Measurements from ENCODE around the gene CMC2. TPM values are rescaled to one million over a fixed set of nuclear protein-coding genes. Genes with fewer than 3 reads are reported as not detected.
A peak's percentile ranks its signal among the peaks of the same experiment; 100 is the strongest.

The CMC2 gene
- total and polyA plus RNA-seq, 2 of the 13 experiments (the other 11 are each of a cell fraction or from before 2014, with no cell fraction given), result 116 to 129 TPM

DNA sequence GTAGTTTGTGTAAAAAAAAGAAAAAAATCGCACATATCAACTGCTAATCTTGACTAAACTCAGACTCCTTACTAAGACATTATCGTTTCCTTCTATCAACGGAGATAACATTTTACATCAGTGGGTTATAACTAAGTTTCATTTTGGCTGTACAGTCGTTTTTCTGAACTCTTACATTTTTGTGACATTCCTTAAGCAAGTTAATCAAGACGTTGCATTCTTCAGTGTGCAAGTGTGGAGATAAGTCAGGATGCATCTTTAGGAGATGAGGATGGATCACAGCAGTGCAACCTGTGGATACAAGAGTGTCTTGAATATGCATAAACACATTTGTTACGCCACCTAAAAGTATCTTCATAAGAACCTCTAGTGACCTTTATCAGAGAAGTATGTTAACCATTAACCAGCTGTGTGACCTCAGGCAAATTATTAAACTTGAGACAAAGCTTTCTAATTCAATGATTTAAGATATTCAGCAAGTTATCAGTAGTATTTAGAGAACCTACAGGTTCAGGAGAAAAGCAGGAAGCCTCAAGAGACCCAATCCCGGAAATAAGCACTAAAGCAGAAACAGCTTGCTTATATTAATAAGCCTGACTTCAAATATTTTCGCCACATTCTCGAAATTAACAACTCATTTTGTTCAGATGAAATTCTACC, 9.4 kb downstream of the CMC2 start (continued):
- TF ChIP-seq, protein P1, sequence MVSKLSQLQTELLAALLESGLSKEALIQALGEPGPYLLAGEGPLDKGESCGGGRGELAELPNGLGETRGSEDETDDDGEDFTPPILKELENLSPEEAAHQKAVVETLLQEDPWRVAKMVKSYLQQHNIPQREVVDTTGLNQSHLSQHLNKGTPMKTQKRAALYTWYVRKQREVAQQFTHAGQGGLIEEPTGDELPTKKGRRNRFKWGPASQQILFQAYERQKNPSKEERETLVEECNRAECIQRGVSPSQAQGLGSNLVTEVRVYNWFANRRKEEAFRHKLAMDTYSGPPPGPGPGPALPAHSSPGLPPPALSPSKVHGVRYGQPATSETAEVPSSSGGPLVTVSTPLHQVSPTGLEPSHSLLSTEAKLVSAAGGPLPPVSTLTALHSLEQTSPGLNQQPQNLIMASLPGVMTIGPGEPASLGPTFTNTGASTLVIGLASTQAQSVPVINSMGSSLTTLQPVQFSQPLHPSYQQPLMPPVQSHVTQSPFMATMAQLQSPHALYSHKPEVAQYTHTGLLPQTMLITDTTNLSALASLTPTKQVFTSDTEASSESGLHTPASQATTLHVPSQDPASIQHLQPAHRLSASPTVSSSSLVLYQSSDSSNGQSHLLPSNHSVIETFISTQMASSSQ (IDR thresholded peaks at IDR 0.05; ENCODE audit: low read depth), result peak; percentile 96
- TF ChIP-seq, protein P1 (CRISPR knock-in tag; IDR thresholded peaks at IDR 0.05; ENCODE audit: borderline replicate concordance), result peak; percentile 95
- TF ChIP-seq ZNF335 (CRISPR knock-in tag; IDR thresholded peaks at IDR 0.05), result no peak
- TF ChIP-seq SMAD1 (CRISPR knock-in tag; IDR thresholded peaks at IDR 0.05; ENCODE audit: borderline replicate concordance, low read depth), result no peak
- TF ChIP-seq, protein P2, sequence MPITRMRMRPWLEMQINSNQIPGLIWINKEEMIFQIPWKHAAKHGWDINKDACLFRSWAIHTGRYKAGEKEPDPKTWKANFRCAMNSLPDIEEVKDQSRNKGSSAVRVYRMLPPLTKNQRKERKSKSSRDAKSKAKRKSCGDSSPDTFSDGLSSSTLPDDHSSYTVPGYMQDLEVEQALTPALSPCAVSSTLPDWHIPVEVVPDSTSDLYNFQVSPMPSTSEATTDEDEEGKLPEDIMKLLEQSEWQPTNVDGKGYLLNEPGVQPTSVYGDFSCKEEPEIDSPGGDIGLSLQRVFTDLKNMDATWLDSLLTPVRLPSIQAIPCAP (CRISPR knock-in tag; IDR thresholded peaks at IDR 0.05; ENCODE audit: low read depth), result no peak
- TF ChIP-seq, protein P3, sequence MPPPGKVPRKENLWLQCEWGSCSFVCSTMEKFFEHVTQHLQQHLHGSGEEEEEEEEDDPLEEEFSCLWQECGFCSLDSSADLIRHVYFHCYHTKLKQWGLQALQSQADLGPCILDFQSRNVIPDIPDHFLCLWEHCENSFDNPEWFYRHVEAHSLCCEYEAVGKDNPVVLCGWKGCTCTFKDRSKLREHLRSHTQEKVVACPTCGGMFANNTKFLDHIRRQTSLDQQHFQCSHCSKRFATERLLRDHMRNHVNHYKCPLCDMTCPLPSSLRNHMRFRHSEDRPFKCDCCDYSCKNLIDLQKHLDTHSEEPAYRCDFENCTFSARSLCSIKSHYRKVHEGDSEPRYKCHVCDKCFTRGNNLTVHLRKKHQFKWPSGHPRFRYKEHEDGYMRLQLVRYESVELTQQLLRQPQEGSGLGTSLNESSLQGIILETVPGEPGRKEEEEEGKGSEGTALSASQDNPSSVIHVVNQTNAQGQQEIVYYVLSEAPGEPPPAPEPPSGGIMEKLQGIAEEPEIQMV (CRISPR knock-in tag; IDR thresholded peaks at IDR 0.05; ENCODE audit: low read depth), result no peak
- peak; percentile 46 for TF ChIP-seq SAP130 (CRISPR knock-in tag; IDR thresholded peaks at IDR 0.05; ENCODE audit: low read depth)
- TF ChIP-seq, protein P4, sequence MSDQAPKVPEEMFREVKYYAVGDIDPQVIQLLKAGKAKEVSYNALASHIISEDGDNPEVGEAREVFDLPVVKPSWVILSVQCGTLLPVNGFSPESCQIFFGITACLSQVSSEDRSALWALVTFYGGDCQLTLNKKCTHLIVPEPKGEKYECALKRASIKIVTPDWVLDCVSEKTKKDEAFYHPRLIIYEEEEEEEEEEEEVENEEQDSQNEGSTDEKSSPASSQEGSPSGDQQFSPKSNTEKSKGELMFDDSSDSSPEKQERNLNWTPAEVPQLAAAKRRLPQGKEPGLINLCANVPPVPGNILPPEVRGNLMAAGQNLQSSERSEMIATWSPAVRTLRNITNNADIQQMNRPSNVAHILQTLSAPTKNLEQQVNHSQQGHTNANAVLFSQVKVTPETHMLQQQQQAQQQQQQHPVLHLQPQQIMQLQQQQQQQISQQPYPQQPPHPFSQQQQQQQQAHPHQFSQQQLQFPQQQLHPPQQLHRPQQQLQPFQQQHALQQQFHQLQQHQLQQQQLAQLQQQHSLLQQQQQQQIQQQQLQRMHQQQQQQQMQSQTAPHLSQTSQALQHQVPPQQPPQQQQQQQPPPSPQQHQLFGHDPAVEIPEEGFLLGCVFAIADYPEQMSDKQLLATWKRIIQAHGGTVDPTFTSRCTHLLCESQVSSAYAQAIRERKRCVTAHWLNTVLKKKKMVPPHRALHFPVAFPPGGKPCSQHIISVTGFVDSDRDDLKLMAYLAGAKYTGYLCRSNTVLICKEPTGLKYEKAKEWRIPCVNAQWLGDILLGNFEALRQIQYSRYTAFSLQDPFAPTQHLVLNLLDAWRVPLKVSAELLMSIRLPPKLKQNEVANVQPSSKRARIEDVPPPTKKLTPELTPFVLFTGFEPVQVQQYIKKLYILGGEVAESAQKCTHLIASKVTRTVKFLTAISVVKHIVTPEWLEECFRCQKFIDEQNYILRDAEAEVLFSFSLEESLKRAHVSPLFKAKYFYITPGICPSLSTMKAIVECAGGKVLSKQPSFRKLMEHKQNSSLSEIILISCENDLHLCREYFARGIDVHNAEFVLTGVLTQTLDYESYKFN (CRISPR knock-in tag; conservative IDR thresholded peaks at IDR 0.05), result peak; percentile 61
- TF ChIP-seq ZNF234 (CRISPR knock-in tag; conservative IDR thresholded peaks at IDR 0.05), result no peak
- no peak for TF ChIP-seq ZNF337 (CRISPR knock-in tag; IDR thresholded peaks at IDR 0.05; ENCODE audit: borderline replicate concordance, low read depth)
- TF ChIP-seq, protein P5, sequence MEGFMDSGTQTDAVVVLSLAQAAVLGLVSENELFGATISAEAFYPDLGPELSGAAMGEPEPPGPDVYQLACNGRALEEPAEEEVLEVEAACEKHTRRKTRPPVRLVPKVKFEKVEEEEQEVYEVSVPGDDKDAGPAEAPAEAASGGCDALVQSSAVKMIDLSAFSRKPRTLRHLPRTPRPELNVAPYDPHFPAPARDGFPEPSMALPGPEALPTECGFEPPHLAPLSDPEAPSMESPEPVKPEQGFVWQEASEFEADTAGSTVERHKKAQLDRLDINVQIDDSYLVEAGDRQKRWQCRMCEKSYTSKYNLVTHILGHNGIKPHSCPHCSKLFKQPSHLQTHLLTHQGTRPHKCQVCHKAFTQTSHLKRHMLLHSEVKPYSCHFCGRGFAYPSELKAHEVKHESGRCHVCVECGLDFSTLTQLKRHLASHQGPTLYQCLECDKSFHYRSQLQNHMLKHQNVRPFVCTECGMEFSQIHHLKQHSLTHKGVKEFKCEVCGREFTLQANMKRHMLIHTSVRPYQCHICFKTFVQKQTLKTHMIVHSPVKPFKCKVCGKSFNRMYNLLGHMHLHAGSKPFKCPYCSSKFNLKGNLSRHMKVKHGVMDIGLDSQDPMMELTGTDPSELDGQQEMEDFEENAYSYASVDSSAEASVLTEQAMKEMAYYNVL (CRISPR knock-in tag; IDR thresholded peaks at IDR 0.05; ENCODE audit: borderline replicate concordance), result no peak
- no peak for TF ChIP-seq ZNF343 (CRISPR knock-in tag; IDR thresholded peaks at IDR 0.05)
- TF ChIP-seq MTA3 (CRISPR knock-in tag; IDR thresholded peaks at IDR 0.05), result no peak
- TF ChIP-seq, protein P6, sequence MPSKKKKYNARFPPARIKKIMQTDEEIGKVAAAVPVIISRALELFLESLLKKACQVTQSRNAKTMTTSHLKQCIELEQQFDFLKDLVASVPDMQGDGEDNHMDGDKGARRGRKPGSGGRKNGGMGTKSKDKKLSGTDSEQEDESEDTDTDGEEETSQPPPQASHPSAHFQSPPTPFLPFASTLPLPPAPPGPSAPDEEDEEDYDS (CRISPR knock-in tag; IDR thresholded peaks at IDR 0.05), result peak; percentile 54
- no peak for TF ChIP-seq HCFC1 (IDR thresholded peaks at IDR 0.05; ENCODE audit: low read depth, low read length)
- no peak for TF ChIP-seq ZNF562 (CRISPR knock-in tag; IDR thresholded peaks at IDR 0.05; ENCODE audit: borderline replicate concordance)
